Keratinocyte (primary cell): ENCODE results near the gene SEC62. TPM values are rescaled to one million over a fixed set of nuclear protein-coding genes. Genes with fewer than 3 reads are reported as not detected.

ENCODE experiments used
- DNase-seq: peaks from one replicate; pipeline ENCODE4 v3.0.0-alpha.2; 2011; ENCODE audit warnings: low read depth, missing footprints, low spot score
- FAIRE-seq: peaks from 2 replicates; lab custom pipeline; 2011; peaks lifted over from hg19 to GRCh38; lab: Jason Lieb, UNC
- H2AFZ ChIP-seq: 2 replicates; pipeline ENCODE4 v1.6.0; 2012; ENCODE audit warnings: low read length, control low read depth, inconsistent platforms; ENCODE audit not compliant: control insufficient read depth
- H3K27ac ChIP-seq: 2 replicates; pipeline ENCODE4 v1.5.1; 2011; ENCODE audit warnings: low read length; ENCODE audit not compliant: control insufficient read depth, insufficient read depth
- H3K27me3 ChIP-seq: 3 replicates; pipeline ENCODE4 v1.6.0; 2011; ENCODE audit warnings: low read length; ENCODE audit not compliant: control insufficient read depth, insufficient read depth; ENCODE audit errors: extremely low read depth
- H3K36me3 ChIP-seq, 2 experiments: 2 replicates in 1 of 2; 3 replicates in 1 of 2; pipeline ENCODE4 v1.5.1; 2011; ENCODE audit warnings: low read length in 2 of 2, mild to moderate bottlenecking in 1 of 2; ENCODE audit not compliant: control insufficient read depth in 2 of 2, insufficient read depth in 2 of 2; ENCODE audit errors: extremely low read depth in 1 of 2
- H3K4me1 ChIP-seq: 3 replicates; pipeline ENCODE4 v1.5.1; 2011; ENCODE audit warnings: low read length; ENCODE audit not compliant: control insufficient read depth, insufficient read depth; ENCODE audit errors: extremely low read depth
- H3K4me2 ChIP-seq: 3 replicates; pipeline ENCODE4 v1.6.0; 2011; ENCODE audit warnings: low read depth, low read length; ENCODE audit not compliant: control insufficient read depth, insufficient read depth; ENCODE audit errors: extremely low read depth
- H3K4me3 ChIP-seq, 3 experiments: fragments of 200-600 bp in 1 of 3; sonication (generic) in 1 of 3; 2 replicates in 2 of 3; 3 replicates in 1 of 3; pipeline ENCODE4 v1.5.1; 2011 to 2016; ENCODE audit warnings: low read length in 3 of 3, mild to moderate bottlenecking in 3 of 3, control low read depth in 2 of 3, inconsistent platforms in 1 of 3, low read depth in 1 of 3, mixed read lengths in 1 of 3, mixed run types in 1 of 3, moderate library complexity in 1 of 3; ENCODE audit not compliant: control insufficient read depth in 2 of 3, insufficient read depth in 2 of 3; ENCODE audit errors: extremely low read depth in 1 of 3
- H3K79me2 ChIP-seq: 2 replicates; pipeline ENCODE4 v1.6.0; 2012; ENCODE audit warnings: low read length; ENCODE audit not compliant: control insufficient read depth, insufficient read depth
- H3K9ac ChIP-seq: 3 replicates; pipeline ENCODE4 v1.6.0; 2011; ENCODE audit warnings: low read length; ENCODE audit not compliant: control insufficient read depth, insufficient read depth; ENCODE audit errors: extremely low read depth
- H3K9me1 ChIP-seq: 3 replicates; pipeline ENCODE4 v1.6.0; 2011; ENCODE audit warnings: low read length; ENCODE audit not compliant: control insufficient read depth, insufficient read depth; ENCODE audit errors: extremely low read depth
- H3K9me3 ChIP-seq: 2 replicates; pipeline ENCODE4 v1.5.1; 2012; ENCODE audit warnings: low read depth, low read length; ENCODE audit not compliant: control insufficient read depth
- H4K20me1 ChIP-seq: 3 replicates; pipeline ENCODE4 v1.6.0; 2011; ENCODE audit warnings: low read length; ENCODE audit not compliant: control insufficient read depth, insufficient read depth; ENCODE audit errors: extremely low read depth
- CTCF ChIP-seq, 3 experiments: IDR thresholded peaks in 1 of 3; conservative IDR thresholded peaks in 1 of 3; optimal IDR thresholded peaks in 1 of 3; 2 replicates in 2 of 3; 3 replicates in 1 of 3; pipeline versions ENCODE3 to v1.5.1; 2011; ENCODE audit warnings: low read length in 3 of 3, mild to moderate bottlenecking in 3 of 3, moderate library complexity in 2 of 3, control low read depth in 1 of 3, inconsistent platforms in 1 of 3; ENCODE audit not compliant: insufficient read depth in 2 of 3; ENCODE audit errors: extremely low read depth in 1 of 3
- EZH2 ChIP-seq: IDR thresholded peaks from one replicate; pipeline ENCODE4 v1.6.1; 2012; ENCODE audit warnings: inconsistent platforms, mild to moderate bottlenecking, low read length, moderate library complexity
- dilution Hi-C: fragments of 300-500 bp; cut with MboI; formaldehyde crosslinking; loops from one replicate; pipeline ENCODE4 v1.7.0; 2020; ENCODE audit warnings: low sequenced_read_pairs; ENCODE audit not compliant: extremely low pct_ligation_motif_present
- polyA plus RNA-seq, 5 experiments: library from polyadenylated mRNA; depleted of rRNA in 3 of 5; stranded (reverse) in 3 of 5; stranded (forward) in 1 of 5; unstranded in 1 of 5; fragments of >200 nt; gene quantifications; 1 replicate in 1 of 5; 2 replicates in 3 of 5; 3 replicates in 1 of 5; pipeline versions ENCODE4 v1.2.1 to v1.2.3, GENCODE V29; 2011 to 2012; ENCODE audit warnings: missing spikeins in 2 of 5, low read depth in 1 of 5, low replicate concordance in 1 of 5

Gene SEC62
- polyA plus RNA-seq, 1 donor (not counting 4 experiments of a cell fraction or from before 2014, with no cell fraction given) = 63.3 TPM

- H3K4me2 ChIP-seq = no peak overlapping the region
- no peaks in the 10 kb centered on the region for H3K36me3 ChIP-seq
- no peaks in the 10 kb centered on the region for H3K79me2 ChIP-seq
- no peaks in the 10 kb centered on the region for H3K4me1 ChIP-seq
- H3K27ac ChIP-seq = no peak overlapping the region
- H3K9me3 ChIP-seq = no peaks in the 10 kb centered on the region
- no peaks in the 10 kb centered on the region for H3K27me3 ChIP-seq
- no peak for TF ChIP-seq EZH2
- TF ChIP-seq CTCF (optimal IDR thresholded peaks at IDR 0.05 in 1 of 3, IDR thresholded peaks at IDR 0.05 in 1 of 3, conservative IDR thresholded peaks at IDR 0.05 in 1 of 3; ENCODE audit: extremely low read depth in 1 of 3, insufficient read depth in 2 of 3, low read length in 3 of 3) = no peak
- no peaks in the 10 kb centered on the region for H3K9me1 ChIP-seq
- DNase-seq (no peak), FAIRE-seq (no peak)
- no peak overlapping the region for H3K4me3 ChIP-seq
- dilution Hi-C loops = no loop called here
- no peaks in the 10 kb centered on the region for H4K20me1 ChIP-seq
- H3K9ac ChIP-seq = no peak overlapping the region
- H2AFZ ChIP-seq = no peak overlapping the region
Measured at GRCh38 chr3:169923831-169924230, 42.8 kb upstream of the SEC62 start.

GRCh38 chr3:169929830-169930519, 36.6 kb upstream of the SEC62 start:
- dilution Hi-C loops = no loop called here
- Histone ChIP-seq H3K4me3 (no peak overlapping the region), H3K4me2 (no peak overlapping the region), H3K27me3 (no peaks in the 10 kb centered on the region), H3K4me1 (no peaks in the 10 kb centered on the region), H2AFZ (no peak overlapping the region), H3K79me2 (no peaks in the 10 kb centered on the region), H3K9ac (no peak overlapping the region), H4K20me1 (no peaks in the 10 kb centered on the region), H3K9me1 (no peaks in the 10 kb centered on the region), H3K9me3 (no peaks in the 10 kb centered on the region), H3K27ac (no peak overlapping the region), H3K36me3 (no peaks in the 10 kb centered on the region)
- DNase-seq = no peak
- no peak for FAIRE-seq
- no peak for TF ChIP-seq CTCF (optimal IDR thresholded peaks at IDR 0.05 in 1 of 3, IDR thresholded peaks at IDR 0.05 in 1 of 3, conservative IDR thresholded peaks at IDR 0.05 in 1 of 3; ENCODE audit: extremely low read depth in 1 of 3, insufficient read depth in 2 of 3, low read length in 3 of 3)
- TF ChIP-seq EZH2 = no peak
